Adipocyte (in vitro differentiated cells): Measurements from ENCODE around the gene CD109.

Source experiments
- DNase-seq: peaks from one replicate; pipeline ENCODE4 v3.0.0-alpha.2; 2015; ENCODE audit warnings: low read depth
- H3K27me3 ChIP-seq: replicated peaks from 2 replicates; pipeline ENCODE4 v1.7.0; 2013; ENCODE audit warnings: mild to moderate bottlenecking, low read length, moderate library complexity; ENCODE audit not compliant: control insufficient read depth, insufficient read depth
- H3K36me3 ChIP-seq: 2 replicates; pipeline ENCODE4 v1.7.0; 2013; ENCODE audit warnings: low read length, mild to moderate bottlenecking, moderate library complexity; ENCODE audit not compliant: control insufficient read depth, insufficient read depth, severe bottlenecking
- H3K4me1 ChIP-seq: 2 replicates; pipeline ENCODE4 v1.7.0; 2013; ENCODE audit warnings: mild to moderate bottlenecking, low read length, moderate library complexity; ENCODE audit not compliant: control insufficient read depth, insufficient read depth
- H3K4me3 ChIP-seq: 2 replicates; pipeline ENCODE4 v1.7.0; 2013; ENCODE audit warnings: mild to moderate bottlenecking, low read length, moderate library complexity
- H3K9ac ChIP-seq: 2 replicates; pipeline ENCODE4 v1.7.0; 2013; ENCODE audit warnings: mild to moderate bottlenecking, low read length, moderate library complexity
- H3K9me3 ChIP-seq: 2 replicates; pipeline ENCODE4 v1.7.0; 2013; ENCODE audit warnings: mild to moderate bottlenecking, low read length, moderate library complexity; ENCODE audit not compliant: control insufficient read depth

The CD109 gene

DNA sequence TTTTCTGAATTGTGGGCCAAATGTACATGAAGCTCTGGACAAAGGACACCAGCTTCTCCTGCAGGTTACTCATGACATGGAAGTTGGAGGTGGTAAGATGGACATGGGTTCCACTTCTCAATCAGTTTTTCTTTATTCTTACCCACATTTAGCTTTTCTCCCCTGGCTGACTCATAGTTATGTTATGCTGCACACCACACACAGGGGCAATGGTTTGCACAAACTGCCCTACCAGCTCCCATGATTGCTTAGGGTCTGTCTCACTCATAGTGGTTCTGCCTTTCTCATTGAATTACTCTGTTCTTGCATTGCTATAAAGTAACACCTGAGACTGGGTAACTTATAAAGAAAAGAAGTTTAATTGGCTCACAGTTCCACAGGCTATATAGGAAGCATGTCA, 4.5 kb upstream of the CD109 start:
- DNase-seq: no peak
- no peaks in the 10 kb centered on the region for H3K36me3 ChIP-seq
- H3K4me1 ChIP-seq: peaks cover 12% of the 10 kb centered on the region

DNA sequence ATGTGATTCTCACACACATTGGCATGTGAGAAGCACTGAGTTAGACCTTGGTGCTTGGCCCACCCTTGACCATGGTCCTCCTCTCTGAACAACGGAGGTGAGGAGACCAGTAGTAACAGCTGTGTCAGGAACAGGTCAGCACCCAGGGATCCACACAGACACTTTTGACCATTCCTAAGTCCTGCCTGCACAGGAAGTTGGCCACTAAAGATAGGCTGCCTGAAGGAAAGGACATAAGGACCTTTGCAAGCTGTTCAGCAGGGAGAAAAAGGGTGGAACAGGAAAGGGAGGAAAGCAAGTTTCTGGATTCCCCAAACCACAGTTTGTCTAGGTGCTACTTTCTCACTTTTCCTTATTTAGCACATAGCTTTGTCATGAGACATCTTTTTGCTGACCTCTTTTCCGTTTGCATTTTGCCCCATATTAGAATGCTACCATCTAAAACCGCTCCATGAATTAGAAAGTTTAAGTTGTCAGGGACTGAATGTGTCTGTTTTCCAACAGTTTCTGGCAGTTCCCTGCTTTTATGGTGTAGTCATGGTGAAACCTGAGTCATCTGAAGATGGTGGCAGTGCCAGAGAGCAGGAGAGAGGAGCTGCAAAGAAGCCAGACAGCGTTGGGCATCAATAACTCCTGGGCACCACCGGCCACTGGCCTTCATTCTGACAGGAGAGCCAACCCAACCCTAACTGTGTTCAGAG, 1.1 kb upstream of the CD109 start:
- peak; percentile 50 for DNase-seq

More for the DNA sequence above, 4.5 kb upstream of the CD109 start:
- Histone ChIP-seq H3K9me3 (no peaks in the 10 kb centered on the region), H3K27me3 (no peaks in the 10 kb centered on the region), H3K9ac (no peak overlapping the region), H3K4me3 (no peak overlapping the region)

DNA sequence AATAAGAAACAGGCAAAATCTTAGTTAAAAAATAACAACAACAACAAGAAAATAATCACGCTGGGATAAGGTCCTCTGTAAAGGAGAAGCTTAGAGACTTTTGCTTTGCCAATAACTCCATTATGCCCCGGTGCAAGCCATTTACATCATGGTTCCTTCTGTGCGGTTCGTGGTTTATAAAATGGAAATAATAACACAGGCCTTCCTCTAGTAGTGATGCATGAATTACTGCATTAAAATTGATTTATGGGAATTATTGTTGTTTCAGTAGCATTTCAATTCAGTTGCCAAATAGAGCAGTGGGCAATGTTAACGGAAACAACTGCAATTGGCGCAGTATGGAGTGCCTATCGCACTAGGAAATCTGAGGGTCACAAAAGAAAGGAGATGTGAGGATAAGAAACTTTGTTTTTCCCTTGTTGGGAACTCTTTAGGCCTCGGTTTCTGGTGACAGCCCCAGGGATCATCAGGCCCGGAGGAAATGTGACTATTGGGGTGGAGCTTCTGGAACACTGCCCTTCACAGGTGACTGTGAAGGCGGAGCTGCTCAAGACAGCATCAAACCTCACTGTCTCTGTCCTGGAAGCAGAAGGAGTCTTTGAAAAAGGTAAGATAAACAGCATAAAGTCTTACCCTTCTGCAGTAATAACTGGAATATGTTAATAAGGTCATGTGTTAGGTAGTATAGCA, 1.1 kb downstream of the CD109 start:
- H3K4me3 ChIP-seq: peak overlapping the region; percentile 86
- no peaks in the 10 kb centered on the region for H3K27me3 ChIP-seq
- H3K9me3 ChIP-seq: no peaks in the 10 kb centered on the region
- DNase-seq: no peak
- peak overlapping the region; percentile 89 for H3K9ac ChIP-seq
- H3K36me3 ChIP-seq: peaks cover 6% of the 10 kb centered on the region
- peaks cover 29% of the 10 kb centered on the region for H3K4me1 ChIP-seq

More for the DNA sequence above, 1.1 kb upstream of the CD109 start:
- no peaks in the 10 kb centered on the region for H3K27me3 ChIP-seq
- H3K9ac ChIP-seq: peak overlapping the region; percentile 89
- H3K4me1 ChIP-seq: peaks cover 28% of the 10 kb centered on the region
- peak overlapping the region; percentile 86 for H3K4me3 ChIP-seq
- H3K9me3 ChIP-seq: no peaks in the 10 kb centered on the region
- H3K36me3 ChIP-seq: peaks cover 6% of the 10 kb centered on the region

DNA sequence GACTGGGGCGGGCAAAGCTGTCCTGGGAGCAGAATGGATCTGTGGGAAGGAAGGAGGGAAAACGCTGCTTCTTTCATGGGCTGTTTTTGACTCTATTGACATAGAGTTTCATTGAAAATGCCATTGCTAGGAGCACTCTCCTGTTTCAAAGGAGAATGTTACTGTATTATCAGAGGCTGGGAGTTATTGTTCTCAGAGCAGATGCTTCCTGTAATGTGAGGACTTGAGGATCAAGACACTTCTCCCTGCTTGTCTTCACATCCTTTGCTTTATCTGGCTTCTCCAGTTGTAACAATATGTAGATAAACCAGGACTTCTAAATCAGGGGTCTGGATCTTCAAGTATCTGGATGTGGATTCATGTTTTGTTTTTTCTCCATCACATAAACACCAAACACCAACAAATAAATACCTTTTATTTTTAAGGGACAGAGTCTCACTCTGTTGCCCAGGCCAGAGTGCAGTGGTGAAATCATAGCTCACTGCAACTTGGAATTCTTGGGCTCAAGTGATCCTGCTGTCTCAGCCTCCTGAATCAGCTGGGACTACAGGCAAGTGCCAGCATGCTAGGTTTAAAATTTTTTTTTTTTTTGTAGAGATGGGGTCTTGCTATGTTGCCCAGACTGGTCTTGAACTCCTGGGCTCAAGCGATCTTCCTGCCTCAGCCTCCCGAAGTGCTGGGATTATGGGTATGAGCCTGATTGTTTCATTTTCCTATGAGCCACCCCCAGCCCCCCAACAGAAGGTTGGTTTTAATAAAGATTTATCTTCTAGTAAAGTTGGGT, 3.9 kb downstream of the CD109 start:
- DNase-seq: no peak
- H3K4me1 ChIP-seq: peaks cover 41% of the 10 kb centered on the region
- H3K36me3 ChIP-seq: peaks cover 6% of the 10 kb centered on the region
- H3K9me3 ChIP-seq: no peaks in the 10 kb centered on the region
- peak overlapping the region; percentile 25 for H3K9ac ChIP-seq
- no peaks in the 10 kb centered on the region for H3K27me3 ChIP-seq
- H3K4me3 ChIP-seq: no peak overlapping the region

DNA sequence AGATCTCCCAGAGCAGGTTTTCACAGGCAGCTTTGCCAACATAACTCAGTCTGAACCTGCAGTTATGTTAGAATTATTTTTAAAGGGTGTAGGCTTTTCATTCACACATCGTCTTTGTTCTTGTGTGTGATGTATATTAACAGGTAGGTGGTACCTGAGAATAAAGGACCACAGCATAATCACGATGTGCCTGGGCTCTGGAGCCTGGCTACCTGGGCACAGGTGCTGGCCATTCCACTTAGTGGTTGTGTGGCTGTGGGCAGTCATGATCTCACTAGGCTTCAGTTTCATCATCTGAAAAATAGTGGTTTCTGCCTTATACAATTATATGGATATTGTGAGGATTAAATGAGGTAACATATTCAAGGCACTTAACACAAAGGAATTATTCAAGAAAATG, 6.4 kb downstream of the CD109 start:
- no peaks in the 10 kb centered on the region for H3K9me3 ChIP-seq
- no peak for DNase-seq
- peaks cover 12% of the 10 kb centered on the region for H3K36me3 ChIP-seq
- H3K4me1 ChIP-seq: peaks cover 36% of the 10 kb centered on the region
- H3K4me3 ChIP-seq: no peak overlapping the region
- H3K27me3 ChIP-seq: no peaks in the 10 kb centered on the region
- H3K9ac ChIP-seq: no peak overlapping the region

DNA sequence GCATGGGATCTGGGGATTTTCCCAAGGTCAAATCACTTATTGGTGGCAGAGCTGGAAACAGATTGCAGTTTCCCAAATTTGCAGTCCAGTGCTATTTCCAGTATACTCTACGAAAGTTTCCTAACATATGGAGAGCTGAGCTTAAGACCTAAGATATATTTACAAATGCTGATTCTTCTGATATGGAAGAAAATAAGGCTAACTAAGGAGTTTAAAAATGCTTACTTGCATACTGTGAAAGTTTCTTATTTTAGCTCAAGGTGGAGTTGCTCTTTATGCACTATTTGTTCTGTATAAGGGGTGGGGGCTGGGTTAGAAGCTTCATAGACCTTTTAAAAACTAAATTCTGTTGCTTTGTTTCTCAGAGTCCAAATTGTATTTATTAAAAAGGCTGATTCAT, 7.5 kb downstream of the CD109 start:
- Histone ChIP-seq H3K9me3 (no peaks in the 10 kb centered on the region), H3K4me1 (peaks cover 30% of the 10 kb centered on the region), H3K36me3 (peaks cover 10% of the 10 kb centered on the region), H3K9ac (peak overlapping the region; percentile 2), H3K27me3 (no peaks in the 10 kb centered on the region), H3K4me3 (no peak overlapping the region)
- no peak for DNase-seq

DNA sequence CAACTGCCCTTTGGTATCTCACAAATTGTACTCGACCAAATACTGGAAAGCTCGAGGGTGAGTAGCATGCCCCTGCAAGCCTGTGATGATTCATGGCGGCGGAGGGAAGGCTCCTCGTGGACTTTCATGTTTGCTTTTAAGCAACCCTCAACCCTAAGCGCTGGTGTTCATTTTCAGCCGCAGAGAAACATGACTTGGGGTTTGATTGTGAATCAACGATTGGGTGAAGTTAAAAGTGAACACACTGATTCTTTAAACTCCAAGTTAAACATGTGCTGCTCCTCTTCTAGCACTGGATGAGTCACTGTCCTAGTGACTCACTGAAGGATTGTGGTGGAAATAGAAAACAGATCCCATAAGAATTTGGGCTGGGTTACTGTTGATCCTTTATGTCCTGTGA, 8.3 kb downstream of the CD109 start:
- H3K9me3 ChIP-seq: no peaks in the 10 kb centered on the region
- H3K9ac ChIP-seq: peak overlapping the region; percentile 77
- peak overlapping the region; percentile 57 for H3K4me3 ChIP-seq
- H3K27me3 ChIP-seq: no peaks in the 10 kb centered on the region
- peaks cover 30% of the 10 kb centered on the region for H3K4me1 ChIP-seq
- peaks cover 6% of the 10 kb centered on the region for H3K36me3 ChIP-seq
- peak; percentile 93 for DNase-seq

DNA sequence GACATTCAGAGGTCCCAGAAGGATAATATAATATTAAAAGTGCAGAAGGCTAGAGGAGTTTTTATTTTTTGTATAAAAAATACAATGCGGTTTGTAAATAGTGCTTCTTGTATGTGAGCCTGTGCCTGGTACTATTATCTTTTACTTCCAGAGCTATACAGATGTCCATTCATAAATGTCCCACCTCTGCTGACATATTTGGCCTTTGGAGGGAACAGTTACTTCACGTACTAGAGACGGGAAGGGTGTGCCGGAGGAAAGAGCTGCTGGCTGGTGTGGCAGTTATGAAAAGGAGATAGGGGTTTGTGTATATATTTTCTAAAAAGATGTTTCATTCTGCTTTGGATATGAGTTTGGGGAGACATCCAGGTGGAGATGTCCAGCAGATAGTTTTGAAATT, 8.8 kb downstream of the CD109 start:
- H3K4me3 ChIP-seq: peak overlapping the region; percentile 57
- H3K36me3 ChIP-seq: peaks cover 6% of the 10 kb centered on the region
- peak; percentile 34 for DNase-seq

DNA sequence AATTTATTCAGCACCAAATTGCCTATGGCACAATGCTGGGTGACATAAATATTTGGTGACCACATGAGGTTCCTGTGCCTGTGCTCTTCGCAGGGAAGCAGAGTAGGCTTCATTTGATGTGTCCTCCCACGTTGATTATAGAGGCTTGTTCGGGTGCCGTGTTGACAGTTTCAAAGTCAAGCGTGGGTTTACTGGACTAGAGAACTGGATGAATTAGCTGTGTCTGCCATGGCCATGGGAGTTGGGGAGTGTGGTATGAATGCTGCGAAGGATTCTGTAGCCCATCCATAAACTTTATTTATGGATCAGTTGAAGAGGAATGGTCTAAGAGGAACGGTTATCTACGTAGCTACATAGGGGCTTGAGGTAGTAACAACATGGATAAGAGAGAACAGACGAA, 11.0 kb downstream of the CD109 start:
- DNase-seq: no peak
- Histone ChIP-seq H3K27me3 (no peaks in the 10 kb centered on the region), H3K9ac (no peak overlapping the region), H3K9me3 (no peaks in the 10 kb centered on the region), H3K36me3 (peaks cover 6% of the 10 kb centered on the region), H3K4me1 (peaks cover 25% of the 10 kb centered on the region), H3K4me3 (no peak overlapping the region)

More for the DNA sequence above, 8.8 kb downstream of the CD109 start:
- Histone ChIP-seq H3K27me3 (no peaks in the 10 kb centered on the region), H3K9ac (peak overlapping the region; percentile 77), H3K4me1 (peaks cover 26% of the 10 kb centered on the region), H3K9me3 (no peaks in the 10 kb centered on the region)

DNA sequence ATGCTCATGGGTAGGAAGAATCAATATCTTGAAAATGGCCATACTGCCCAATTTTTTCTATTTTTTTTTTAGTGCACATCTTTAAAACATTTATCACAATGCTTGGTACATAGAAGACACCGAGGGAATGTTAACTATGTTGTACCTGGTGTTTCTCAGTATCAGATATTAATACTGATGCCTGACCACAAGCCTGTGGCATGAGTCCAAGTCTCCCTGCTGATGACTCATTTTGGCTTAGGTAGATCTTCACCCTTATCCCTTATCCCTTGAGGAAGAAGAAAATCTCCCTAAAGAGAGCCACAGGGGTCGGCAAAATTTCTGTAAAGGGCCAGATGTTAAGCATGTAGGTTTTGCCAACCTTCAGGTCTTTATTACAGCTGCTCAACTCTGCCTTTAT, 14.5 kb downstream of the CD109 start:
- no peak for DNase-seq
- H3K4me1 ChIP-seq: peaks cover 11% of the 10 kb centered on the region
- H3K9me3 ChIP-seq: no peaks in the 10 kb centered on the region
- H3K27me3 ChIP-seq: no peaks in the 10 kb centered on the region
- H3K4me3 ChIP-seq: no peak overlapping the region
- peaks cover 10% of the 10 kb centered on the region for H3K36me3 ChIP-seq
- no peak overlapping the region for H3K9ac ChIP-seq

DNA sequence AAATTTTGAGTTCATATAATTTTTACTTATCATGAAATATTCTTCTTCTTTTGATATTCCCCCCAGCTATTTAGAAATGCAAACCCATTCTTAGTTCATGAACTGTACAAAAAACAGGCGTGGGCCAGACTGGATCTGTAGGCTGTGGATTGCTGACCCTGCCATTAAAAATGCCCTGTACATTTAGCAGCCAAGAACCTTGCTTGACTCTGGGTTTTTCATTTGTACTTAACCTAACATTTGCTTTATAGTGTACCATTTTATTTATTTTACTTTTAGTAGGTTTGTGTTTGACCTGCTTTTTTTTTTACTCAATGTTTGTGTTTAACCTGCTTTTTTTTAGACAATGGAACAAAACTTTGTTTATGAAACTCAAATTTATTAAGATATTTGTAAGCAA, 14.9 kb downstream of the CD109 start:
- Histone ChIP-seq H3K36me3 (peaks cover 10% of the 10 kb centered on the region), H3K4me1 (peaks cover 10% of the 10 kb centered on the region), H3K4me3 (no peak overlapping the region), H3K27me3 (no peaks in the 10 kb centered on the region), H3K9me3 (no peaks in the 10 kb centered on the region), H3K9ac (no peak overlapping the region)
- DNase-seq: no peak
